Ishikawa (cell line): ENCODE results near the gene WNK3.

Experiments used
- CEBPB ChIP-seq: IDR thresholded peaks from 2 replicates; pipeline ENCODE4 v1.6.1; 2012
- EP300 ChIP-seq: IDR thresholded peaks from 2 replicates; pipeline ENCODE4 v1.6.1; 2012; ENCODE audit warnings: borderline replicate concordance
- NFIC ChIP-seq: IDR thresholded peaks from 2 replicates; pipeline ENCODE4 v1.6.1; 2012
- RAD21 ChIP-seq: IDR thresholded peaks from 2 replicates; pipeline ENCODE4 v1.6.1; 2012; ENCODE audit warnings: low read depth
- TAF1 ChIP-seq: IDR thresholded peaks from 2 replicates; pipeline ENCODE4 v1.6.1; 2012; ENCODE audit warnings: low read depth, mild to moderate bottlenecking
- TCF12 ChIP-seq: IDR thresholded peaks from 2 replicates; pipeline ENCODE4 v1.6.1; 2012; ENCODE audit warnings: low read depth
- TEAD4 ChIP-seq: IDR thresholded peaks from 2 replicates; pipeline ENCODE4 v1.6.1; 2012

DNA sequence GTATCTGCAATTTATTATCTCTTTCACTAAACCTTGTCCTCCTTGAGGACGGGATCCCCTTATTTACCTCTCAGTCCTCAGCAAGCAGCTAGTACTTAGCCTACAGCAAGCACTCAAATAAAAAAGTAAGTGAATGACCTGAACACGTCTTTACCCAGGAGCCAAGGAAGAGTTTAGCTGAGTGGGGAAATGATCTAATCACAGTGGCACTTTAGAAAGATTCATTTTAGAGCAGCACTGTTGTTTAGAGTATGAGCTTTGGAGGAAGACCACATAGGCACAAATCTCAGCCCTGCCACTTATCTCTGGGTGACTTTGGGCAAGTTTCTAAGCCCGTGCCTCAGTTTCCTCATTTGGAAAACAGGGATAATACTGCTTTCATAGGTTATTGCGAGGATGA, 177.4 kb downstream of the WNK3 start:
- TF ChIP-seq RAD21 = no peak
- TF ChIP-seq EP300 = no peak
- TF ChIP-seq TEAD4 = no peak
- no peak for TF ChIP-seq TAF1
- TF ChIP-seq NFIC = no peak
- no peak for TF ChIP-seq CEBPB
- no peak for TF ChIP-seq TCF12
